ENCODE measurements around the gene SFXN1. TPM values are rescaled to one million over a fixed set of nuclear protein-coding genes. Genes with fewer than 3 reads are reported as not detected.
A peak's percentile ranks its signal among the peaks of the same experiment; 100 is the strongest.
"Not testable (repeated sequence)": the region's sequence is repeated elsewhere in the genome, so short reads cannot be mapped to it uniquely, and the experiment has no call there.

The SFXN1 gene
- total RNA-seq, 1 donor from 2014 or later, result 89.4 TPM

DNA sequence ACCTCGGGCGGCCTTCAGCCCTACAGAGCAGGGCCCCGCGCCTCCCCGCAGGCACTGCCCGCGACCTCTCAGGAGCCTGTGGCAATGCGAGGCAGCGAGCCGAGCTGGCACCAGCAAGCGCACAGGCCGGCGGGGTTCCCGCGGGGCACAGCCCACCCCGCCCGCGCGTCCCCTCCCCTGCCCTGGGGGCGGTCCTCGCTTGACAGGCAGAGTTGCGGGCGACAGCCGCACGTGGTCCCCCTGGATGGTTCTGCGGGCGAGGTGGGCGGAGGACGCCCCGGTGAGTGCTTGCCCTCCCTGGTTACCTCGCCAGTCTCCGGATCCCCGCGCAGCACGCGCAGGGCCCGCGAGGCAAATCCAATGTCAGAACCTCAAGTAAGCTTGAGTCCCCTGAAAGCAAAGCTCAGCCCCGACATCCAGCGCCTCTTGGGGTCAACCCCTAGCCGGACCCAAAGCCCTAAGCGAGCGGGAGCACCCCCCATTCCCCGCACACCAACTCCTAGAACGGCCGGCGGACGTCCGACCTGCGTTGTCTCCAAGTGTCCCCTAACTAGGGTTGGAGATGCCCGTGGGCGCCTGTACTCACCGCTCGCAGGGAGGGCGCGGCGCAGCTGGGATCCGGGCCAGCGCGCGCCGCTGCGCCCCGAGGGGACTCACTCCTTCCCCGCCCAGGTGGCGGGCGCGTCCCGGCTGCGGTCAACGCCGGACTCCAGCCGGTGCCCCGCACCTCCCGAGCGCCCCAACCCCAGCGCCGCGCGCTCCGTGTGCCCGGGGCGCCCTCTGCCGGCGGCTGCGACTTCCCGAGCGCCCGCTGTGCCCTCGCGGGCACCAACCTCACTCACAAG is 34.1 kb upstream of the SFXN1 start, which contains the start of gene DRD1:
Gene DRD1 (minus strand): TSS at position 123 of the 845 bp plus-strand sequence. CDS start 1,083 bp downstream, outside the sequence.
- H3K27ac Mint-ChIP-seq (ENCODE audit: unreplicated experiment), result no peak within 1 kb of the TSS
- TF ChIP-seq EZH2 (IDR thresholded peaks at IDR 0.05; ENCODE audit: insufficient read depth, low read length) (peak; percentile 32), CTCF (IDR thresholded peaks at IDR 0.05; ENCODE audit: insufficient read depth, low read depth, low read length) (peak; percentile 35)
- Histone ChIP-seq H3K9ac (ENCODE audit: low read length) (no peak within 1 kb of the TSS), H3K4me1 (ENCODE audit: insufficient read depth, low read length) (peaks cover 4% of the 10 kb centered on the region), H3K9me3 (ENCODE audit: insufficient read depth, low read depth, low read length) (no peaks in the 10 kb centered on the region), H3K4me2 (ENCODE audit: low read length) (peak within 1 kb of the TSS; percentile 86), H3K27ac (ENCODE audit: low read depth, low read length) (no peak within 1 kb of the TSS), H2AFZ (ENCODE audit: low read depth, low read length) (peak within 1 kb of the TSS; percentile 67), H3K79me2 (ENCODE audit: insufficient read depth, low read length) (no peaks in the 10 kb centered on the region), H3K27me3 (ENCODE audit: insufficient read depth, low read length) (peaks cover 42% of the 10 kb centered on the region), H3K4me3 (ENCODE audit: insufficient read depth, low read depth, low read length) (peak within 1 kb of the TSS; percentile 46), H3K36me3 (ENCODE audit: insufficient read depth, low read length) (no peaks in the 10 kb centered on the region), H4K20me1 (ENCODE audit: insufficient read depth, low read length) (no peaks in the 10 kb centered on the region)
- DNase-seq (ENCODE audit: low read depth), result peak; percentile 33
- peak within 1 kb of the TSS; percentile 71 for H3K4me3 Mint-ChIP-seq (ENCODE audit: unreplicated experiment)
- peaks cover 2% of the 10 kb centered on the region for H3K36me3 Mint-ChIP-seq (ENCODE audit: low read depth, unreplicated experiment)
- no peaks in the 10 kb centered on the region for H3K9me3 Mint-ChIP-seq (ENCODE audit: unreplicated experiment)
- FAIRE-seq, result no peak
- no peaks in the 10 kb centered on the region for H3K4me1 Mint-ChIP-seq (ENCODE audit: low read depth, unreplicated experiment)
- peaks cover 58% of the 10 kb centered on the region for H3K27me3 Mint-ChIP-seq (ENCODE audit: low read depth, unreplicated experiment)

DNA sequence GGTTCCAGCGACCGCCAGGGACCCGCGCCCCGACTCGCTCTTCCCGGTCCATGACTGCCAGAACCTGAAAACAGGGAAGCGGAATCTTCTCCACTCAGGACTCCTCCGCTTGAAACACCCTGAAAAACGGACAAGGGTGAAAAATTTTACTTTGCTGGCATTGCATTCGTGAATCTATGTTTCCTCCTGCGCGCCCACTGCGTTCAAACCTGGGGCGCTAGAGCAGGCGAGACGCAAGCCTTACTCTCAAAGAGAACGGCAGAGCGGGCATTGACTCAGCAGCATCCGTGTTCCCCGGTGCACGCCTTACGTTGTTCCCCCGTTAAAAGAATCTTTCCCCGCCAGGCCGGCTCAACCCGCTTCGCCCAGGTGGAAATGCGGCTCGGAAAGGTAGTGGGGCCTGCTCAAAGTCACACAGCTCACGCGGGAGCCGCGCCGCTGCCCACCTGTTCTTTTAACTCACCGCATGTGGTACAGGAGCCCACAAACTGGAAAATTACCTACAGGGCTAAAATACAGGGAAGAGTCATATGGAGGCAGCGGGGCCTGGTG is 33.4 kb upstream of the SFXN1 start:
- TF ChIP-seq EZH2 (IDR thresholded peaks at IDR 0.05; ENCODE audit: insufficient read depth, low read length), result no peak
- TF ChIP-seq CTCF (IDR thresholded peaks at IDR 0.05; ENCODE audit: insufficient read depth, low read depth, low read length), result no peak
- DNase-seq (ENCODE audit: low read depth), result no peak

GRCh38 chr5:175446378-175446777 is 32.0 kb upstream of the SFXN1 start:
- not testable (repeated sequence) for H3K4me1 Mint-ChIP-seq (ENCODE audit: low read depth, unreplicated experiment); FAIRE-seq

More for the DNA sequence above, 33.4 kb upstream of the SFXN1 start:
- Histone ChIP-seq H3K9ac (ENCODE audit: low read length) (no peak overlapping the region), H3K4me3 (ENCODE audit: insufficient read depth, low read depth, low read length) (peak overlapping the region; percentile 46), H3K4me1 (ENCODE audit: insufficient read depth, low read length) (peaks cover 4% of the 10 kb centered on the region), H3K9me3 (ENCODE audit: insufficient read depth, low read depth, low read length) (no peaks in the 10 kb centered on the region), H3K79me2 (ENCODE audit: insufficient read depth, low read length) (no peaks in the 10 kb centered on the region), H4K20me1 (ENCODE audit: insufficient read depth, low read length) (no peaks in the 10 kb centered on the region), H3K36me3 (ENCODE audit: insufficient read depth, low read length) (no peaks in the 10 kb centered on the region), H2AFZ (ENCODE audit: low read depth, low read length) (peak overlapping the region; percentile 63), H3K27ac (ENCODE audit: low read depth, low read length) (no peak overlapping the region), H3K4me2 (ENCODE audit: low read length) (peak overlapping the region; percentile 86), H3K27me3 (ENCODE audit: insufficient read depth, low read length) (peaks cover 44% of the 10 kb centered on the region)
- H3K9me3 Mint-ChIP-seq (ENCODE audit: unreplicated experiment), result no peaks in the 10 kb centered on the region
- H3K36me3 Mint-ChIP-seq (ENCODE audit: low read depth, unreplicated experiment), result peaks cover 2% of the 10 kb centered on the region
- H3K4me1 Mint-ChIP-seq (ENCODE audit: low read depth, unreplicated experiment), result no peaks in the 10 kb centered on the region
- peak overlapping the region; percentile 71 for H3K4me3 Mint-ChIP-seq (ENCODE audit: unreplicated experiment)
- no peak overlapping the region for H3K27ac Mint-ChIP-seq (ENCODE audit: unreplicated experiment)
- peaks cover 57% of the 10 kb centered on the region for H3K27me3 Mint-ChIP-seq (ENCODE audit: low read depth, unreplicated experiment)
- FAIRE-seq, result no peak

More at GRCh38 chr5:175446378-175446777, 32.0 kb upstream of the SFXN1 start:
- H3K27me3 Mint-ChIP-seq (ENCODE audit: low read depth, unreplicated experiment), result peaks cover 52% of the 10 kb centered on the region
- not testable (repeated sequence) for H2AFZ ChIP-seq (ENCODE audit: low read depth, low read length); H3K9ac ChIP-seq (ENCODE audit: low read length); H3K27ac Mint-ChIP-seq (ENCODE audit: unreplicated experiment); H3K79me2 ChIP-seq (ENCODE audit: insufficient read depth, low read length); DNase-seq (ENCODE audit: low read depth); H3K4me3 Mint-ChIP-seq (ENCODE audit: unreplicated experiment); H3K9me3 Mint-ChIP-seq (ENCODE audit: unreplicated experiment); H3K36me3 Mint-ChIP-seq (ENCODE audit: low read depth, unreplicated experiment); H3K4me3 ChIP-seq (ENCODE audit: insufficient read depth, low read depth, low read length); H3K4me2 ChIP-seq (ENCODE audit: low read length); H3K36me3 ChIP-seq (ENCODE audit: insufficient read depth, low read length); H3K9me3 ChIP-seq (ENCODE audit: insufficient read depth, low read depth, low read length); H3K4me1 ChIP-seq (ENCODE audit: insufficient read depth, low read length); H3K27ac ChIP-seq (ENCODE audit: low read depth, low read length); H4K20me1 ChIP-seq (ENCODE audit: insufficient read depth, low read length)
- peaks cover 42% of the 10 kb centered on the region for H3K27me3 ChIP-seq (ENCODE audit: insufficient read depth, low read length)
